IPS-18c (cell line): ENCODE data around the gene GRB10.

Experiments used
- H3K4me3 ChIP-seq: 2 replicates; pipeline ENCODE4 v1.7.0; 2013; ENCODE audit warnings: low read depth, mild to moderate bottlenecking, low read length, moderate library complexity; ENCODE audit not compliant: insufficient read depth
- H3K9me3 ChIP-seq: one replicate; pipeline ENCODE4 v1.6.1; 2013; ENCODE audit warnings: mild to moderate bottlenecking, low read length, moderate library complexity; ENCODE audit not compliant: control insufficient read depth, insufficient read depth

The GRB10 gene

DNA sequence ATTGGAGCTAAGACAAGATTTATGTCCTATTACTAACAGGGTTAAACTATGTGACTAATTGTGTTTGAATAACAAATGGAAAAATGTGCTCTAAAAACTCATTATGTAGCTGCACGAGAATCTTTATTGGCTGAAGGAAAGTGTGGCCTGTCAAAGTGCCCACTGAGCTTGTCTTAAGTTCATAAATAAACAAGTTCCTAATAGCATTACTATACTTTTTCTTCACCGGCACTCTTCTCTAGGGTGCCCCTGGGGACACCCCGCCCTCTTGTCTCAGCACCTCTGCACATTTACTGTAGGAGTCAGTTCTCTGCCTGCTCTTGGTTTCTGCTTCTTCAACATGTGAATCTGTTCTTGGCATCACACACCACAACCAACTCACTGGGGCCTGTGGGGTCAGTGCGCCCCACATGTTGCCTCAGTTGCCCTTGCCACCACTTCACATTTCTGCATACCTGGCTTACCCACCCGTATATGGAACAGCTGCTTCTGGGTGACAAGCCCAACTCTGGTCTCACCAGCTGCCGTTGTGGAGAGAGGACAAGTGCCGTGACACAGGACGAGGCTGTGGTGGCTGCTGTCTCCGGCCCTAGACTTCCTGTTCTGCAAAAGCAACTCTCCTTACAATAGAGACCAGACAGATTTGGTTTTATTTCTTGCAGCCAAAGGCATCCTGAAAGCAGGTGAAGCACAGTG is 121.2 kb downstream of the GRB10 start:
- H3K4me3 ChIP-seq: no peak overlapping the region

GRCh38 chr7:50660830-50661175 is 121.9 kb downstream of the GRB10 start:
- Histone ChIP-seq H3K4me3 (no peak overlapping the region), H3K9me3 (no peaks in the 10 kb centered on the region)

More for the DNA sequence above, 121.2 kb downstream of the GRB10 start:
- H3K9me3 ChIP-seq: no peaks in the 10 kb centered on the region

DNA sequence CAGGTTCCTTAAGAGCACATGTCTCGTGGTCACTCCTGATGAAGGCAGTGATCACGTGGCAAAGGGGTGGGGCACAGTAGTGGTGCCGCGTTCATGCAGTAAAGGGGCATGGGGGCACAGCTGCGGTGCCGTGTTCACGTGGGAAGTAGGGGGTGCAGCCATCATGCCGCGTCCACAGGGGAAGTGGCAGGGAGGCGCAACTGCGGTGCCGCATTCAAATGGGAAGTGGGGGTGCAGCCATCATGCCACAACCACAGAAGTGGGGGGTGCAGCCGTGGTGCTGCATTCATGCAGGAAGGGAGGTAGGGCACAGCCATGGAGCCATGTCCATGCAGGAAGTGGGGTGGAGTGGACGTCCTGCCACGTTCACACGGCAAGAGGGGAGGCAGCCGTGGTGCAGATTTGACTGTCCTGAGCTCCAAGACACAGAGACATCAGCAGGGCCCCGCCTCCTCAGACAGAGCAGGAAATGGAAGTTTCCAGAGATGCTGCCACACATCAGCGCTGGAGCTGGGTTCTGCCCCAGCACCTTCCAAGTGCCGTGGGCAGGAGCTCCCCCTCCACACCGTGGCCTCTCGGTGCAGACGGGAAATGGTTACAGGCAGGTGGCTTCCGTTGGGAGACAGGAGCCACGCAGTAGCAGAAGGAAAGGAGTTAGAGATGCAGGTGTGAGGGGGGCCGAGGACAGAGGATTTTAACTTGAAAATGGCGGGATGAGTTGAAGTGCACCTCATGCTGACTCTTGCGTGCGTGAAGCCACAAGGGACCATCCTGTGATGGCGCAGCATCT is 122.5 kb downstream of the GRB10 start:
- no peaks in the 10 kb centered on the region for H3K9me3 ChIP-seq
- H3K4me3 ChIP-seq: no peak overlapping the region

DNA sequence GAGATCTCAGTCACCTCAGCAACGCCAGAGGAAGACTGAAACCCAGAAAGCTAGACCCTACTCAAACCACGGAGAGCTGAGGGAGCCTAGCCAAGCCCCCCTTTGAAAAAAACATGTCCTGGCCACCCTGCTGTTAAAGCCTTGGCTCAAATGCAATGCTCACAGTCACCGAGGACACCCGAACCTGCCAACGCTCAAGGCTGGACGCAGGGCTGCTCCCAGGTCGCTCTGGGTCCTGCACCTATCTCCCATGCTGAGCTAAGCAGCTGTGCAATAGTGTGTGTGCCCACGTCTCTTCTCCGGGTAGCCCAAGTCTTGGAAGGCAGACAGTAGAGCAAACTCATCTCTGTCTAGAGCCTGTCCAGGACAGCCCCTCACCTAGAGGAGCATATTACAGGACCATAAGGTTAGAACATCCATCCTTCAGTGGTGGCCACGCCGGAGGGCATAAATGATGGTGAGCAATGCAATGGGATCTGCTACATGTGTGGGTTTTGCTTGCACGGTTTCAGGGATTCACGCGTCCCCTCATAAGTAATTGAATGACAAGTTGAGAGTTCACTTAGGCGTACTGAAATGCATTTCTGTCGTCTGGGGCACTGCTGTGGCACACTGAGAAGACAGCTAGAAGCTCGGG is 123.2 kb downstream of the GRB10 start:
- Histone ChIP-seq H3K9me3 (no peaks in the 10 kb centered on the region), H3K4me3 (no peak overlapping the region)

DNA sequence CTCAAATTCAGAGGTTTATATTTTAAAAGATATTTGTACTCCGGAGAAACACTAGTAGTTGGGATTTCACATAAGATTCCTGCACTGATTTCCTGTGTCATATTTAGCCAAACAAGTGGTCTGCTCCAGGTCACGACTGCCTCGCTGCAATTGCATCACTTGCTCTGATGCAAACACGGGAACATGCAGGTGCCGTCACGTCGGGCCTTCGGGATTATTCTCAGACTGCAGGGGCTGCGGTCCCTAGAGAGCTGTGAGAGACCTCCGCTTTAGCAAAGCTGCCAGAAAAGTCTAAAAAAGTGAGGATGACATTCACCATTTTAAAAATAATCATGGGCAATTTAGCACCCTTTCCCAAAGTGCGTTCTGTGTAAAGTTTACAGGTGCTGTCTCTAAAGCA is 124.0 kb downstream of the GRB10 start:
- Histone ChIP-seq H3K4me3 (no peak overlapping the region), H3K9me3 (no peaks in the 10 kb centered on the region)

GRCh38 chr7:50657912-50658311 is 124.8 kb downstream of the GRB10 start:
- H3K4me3 ChIP-seq: no peak overlapping the region

GRCh38 chr7:50657341-50657873 is 125.3 kb downstream of the GRB10 start:
- H3K9me3 ChIP-seq: no peaks in the 10 kb centered on the region
- no peak overlapping the region for H3K4me3 ChIP-seq

More at GRCh38 chr7:50657912-50658311, 124.8 kb downstream of the GRB10 start:
- H3K9me3 ChIP-seq: no peaks in the 10 kb centered on the region

- no peaks in the 10 kb centered on the region for H3K9me3 ChIP-seq
- no peak overlapping the region for H3K4me3 ChIP-seq
Measured at GRCh38 chr7:50656141-50656895, 126.4 kb downstream of the GRB10 start.

DNA sequence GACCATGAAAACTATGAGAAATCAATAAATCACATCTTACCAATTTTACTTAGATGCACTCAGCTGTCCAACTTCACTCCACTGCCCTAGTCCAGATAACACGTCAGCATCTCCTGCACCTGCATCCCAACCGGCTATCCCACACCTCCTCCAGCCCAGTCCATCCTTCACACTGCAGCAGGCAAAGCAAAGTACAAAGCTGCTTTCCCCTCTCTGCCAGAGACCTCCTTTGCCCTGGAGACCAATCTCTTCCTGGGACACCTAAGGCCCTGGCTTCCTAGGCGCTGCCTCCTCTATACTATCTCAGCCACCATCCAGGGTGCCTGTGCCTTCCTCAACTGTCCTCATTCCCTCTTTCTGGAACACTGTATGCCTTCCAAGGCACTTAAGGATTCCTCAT is 127.2 kb downstream of the GRB10 start:
- Histone ChIP-seq H3K9me3 (no peaks in the 10 kb centered on the region), H3K4me3 (no peak overlapping the region)

- H3K9me3 ChIP-seq: no peaks in the 10 kb centered on the region
- H3K4me3 ChIP-seq: no peak overlapping the region
Measured at GRCh38 chr7:50655020-50655419, 127.7 kb downstream of the GRB10 start.

DNA sequence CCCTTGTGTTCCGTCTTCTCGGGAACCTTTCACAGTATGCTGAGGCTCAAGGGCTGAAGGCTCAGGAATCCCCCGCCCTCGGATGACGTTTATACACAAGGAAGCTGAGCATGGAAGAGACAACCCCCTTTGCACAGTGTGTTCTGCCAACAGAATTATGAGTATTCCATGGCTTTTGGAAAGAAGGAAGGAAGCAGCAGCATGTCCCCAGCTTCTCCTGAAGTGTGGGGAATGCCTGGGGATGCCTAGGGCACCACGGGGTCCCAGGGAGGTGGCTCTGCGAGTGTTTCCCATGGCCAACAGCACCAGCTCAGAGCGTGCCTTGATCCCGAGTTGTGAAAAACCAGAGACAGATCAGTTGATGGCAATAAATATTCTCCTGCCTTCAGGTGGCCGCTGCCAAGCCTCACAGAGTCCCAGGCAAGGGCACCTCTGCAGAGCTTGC is 128.7 kb downstream of the GRB10 start:
- no peak overlapping the region for H3K4me3 ChIP-seq
- H3K9me3 ChIP-seq: no peaks in the 10 kb centered on the region

DNA sequence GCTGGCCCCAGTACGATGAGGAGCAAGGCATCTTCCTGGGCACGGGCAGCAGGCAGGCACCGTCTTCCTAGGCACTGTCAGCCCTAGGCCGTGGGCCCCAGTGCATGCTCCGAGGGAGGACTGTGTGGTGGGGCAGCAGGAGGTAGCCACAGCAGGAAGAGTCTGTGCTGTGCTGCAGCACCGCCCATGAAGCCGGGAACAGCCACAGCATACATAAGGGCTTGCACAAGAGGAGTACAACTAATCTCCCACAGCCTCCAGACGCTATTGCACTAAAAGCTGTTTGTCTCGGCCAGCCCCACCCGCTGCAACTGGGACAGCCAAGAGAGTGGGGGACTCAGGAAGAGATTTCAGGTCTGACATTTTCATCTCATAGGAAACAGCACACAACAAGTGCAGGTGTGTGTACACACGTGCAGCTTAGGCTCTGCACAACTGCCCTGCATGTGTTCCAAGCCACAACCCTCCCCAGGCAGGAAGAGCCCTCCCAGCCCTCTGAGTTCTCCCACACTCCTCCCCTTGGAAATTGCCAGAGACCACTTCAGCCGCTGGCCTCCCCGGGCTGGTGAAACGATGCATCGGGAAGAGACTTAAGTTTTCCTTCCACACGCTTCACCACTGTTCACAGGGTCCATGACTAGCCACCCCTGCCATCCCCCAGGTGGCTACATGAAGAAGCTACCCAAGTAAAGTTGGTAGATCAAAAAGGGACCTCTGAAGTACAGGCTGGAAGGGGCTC is 129.4 kb downstream of the GRB10 start:
- no peak overlapping the region for H3K4me3 ChIP-seq
- no peaks in the 10 kb centered on the region for H3K9me3 ChIP-seq

DNA sequence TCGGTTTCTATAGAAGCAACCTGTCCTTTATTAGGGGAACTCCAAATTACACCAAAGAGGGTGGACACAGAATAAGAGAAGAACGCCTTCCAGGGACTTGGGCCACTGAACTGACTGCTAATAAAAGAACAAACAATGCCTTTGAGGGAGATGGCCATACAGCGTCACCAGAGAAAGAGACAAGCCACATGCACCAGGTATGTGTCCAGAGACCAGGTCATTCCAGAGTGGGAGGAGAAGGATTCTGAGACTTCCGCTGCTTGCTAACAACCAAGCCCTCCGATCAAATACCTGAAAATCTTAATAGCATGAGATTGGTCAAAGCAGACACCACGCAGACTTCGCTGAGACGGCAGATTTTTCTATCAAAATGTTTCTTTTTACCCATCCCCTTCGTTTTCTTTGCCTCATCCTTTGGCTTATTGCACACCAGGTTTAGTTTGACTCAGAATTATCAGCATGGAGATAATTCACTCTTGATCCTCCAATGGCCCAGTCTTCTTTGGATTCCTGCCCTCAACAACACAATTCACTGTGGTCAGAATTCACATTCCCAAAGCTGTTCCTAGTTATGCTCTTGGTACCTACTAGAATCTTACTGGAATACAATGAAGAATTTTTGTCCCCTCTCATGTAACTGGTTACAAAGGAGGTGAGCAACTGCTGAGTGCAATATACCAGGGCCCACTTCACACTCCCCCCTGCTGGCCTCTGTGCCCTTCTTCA is 130.1 kb downstream of the GRB10 start:
- Histone ChIP-seq H3K9me3 (no peaks in the 10 kb centered on the region), H3K4me3 (no peak overlapping the region)

- H3K9me3 ChIP-seq: no peaks in the 10 kb centered on the region
- H3K4me3 ChIP-seq: no peak overlapping the region
Measured at GRCh38 chr7:50651271-50651989, 131.3 kb downstream of the GRB10 start.

- Histone ChIP-seq H3K4me3 (no peak overlapping the region), H3K9me3 (no peaks in the 10 kb centered on the region)
Measured at GRCh38 chr7:50650057-50650664, 132.5 kb downstream of the GRB10 start.
